A549 treated with dexamethasone at 1 μM for 4 hours (cell line): ENCODE data around the gene ZNF622. TPM values are rescaled to one million over a fixed set of nuclear protein-coding genes. Genes with fewer than 3 reads are reported as not detected.

Experiments
- total RNA-seq: library from RNA; stranded (reverse); fragments of 200-300 nt; extraction: Qiagen RNA extraction; gene quantifications from 5 replicates; pipeline ENCODE4 v1.2.3, GENCODE V29; 2022

The ZNF622 gene
- 71.9 to 78.5 TPM (median 73.2 TPM) in 5 replicates for total RNA-seq

GRCh38 chr5:16465544-16466432, at the start of gene ZNF622:
Gene ZNF622, minus strand, starts transcription at chr5:16465800. Its CDS starts 135 bp downstream, at chr5:16465665.

Other genes with a start within 250 kb of the ZNF622 start
- 2.3 to 4.2 TPM (median 3.0 TPM) in 5 replicates for gene RETREG1, start 151.2 kb upstream of the ZNF622 start, total RNA-seq